WI38 (cell line): ENCODE results near the gene C16orf89.

Experiments used
- H3K4me3 ChIP-seq: 2 replicates; pipeline ENCODE4 v1.5.1; 2011; ENCODE audit warnings: low read depth, mild to moderate bottlenecking, control low read depth, low read length
- CTCF ChIP-seq: IDR thresholded peaks from 2 replicates; pipeline ENCODE4 v1.5.1; 2012; ENCODE audit warnings: low read depth, mild to moderate bottlenecking, control low read depth, low read length

Gene C16orf89

GRCh38 chr16:5010576-5011329 is 55.0 kb downstream of the C16orf89 start:
- no peak for TF ChIP-seq CTCF
- H3K4me3 ChIP-seq = no peak overlapping the region

- no peak for TF ChIP-seq CTCF
- no peak overlapping the region for H3K4me3 ChIP-seq
Measured at GRCh38 chr16:5008311-5008731, 57.4 kb downstream of the C16orf89 start.

- no peak overlapping the region for H3K4me3 ChIP-seq
- TF ChIP-seq CTCF = no peak
Measured at GRCh38 chr16:5007256-5007655, 58.5 kb downstream of the C16orf89 start.

GRCh38 chr16:5006348-5007193 is 59.2 kb downstream of the C16orf89 start:
- H3K4me3 ChIP-seq = no peak overlapping the region
- no peak for TF ChIP-seq CTCF

- no peak for TF ChIP-seq CTCF
- H3K4me3 ChIP-seq = no peak overlapping the region
Measured at GRCh38 chr16:5005916-5006315, 59.8 kb downstream of the C16orf89 start.

GRCh38 chr16:5004311-5004710 is 61.4 kb downstream of the C16orf89 start:
- TF ChIP-seq CTCF = no peak
- no peak overlapping the region for H3K4me3 ChIP-seq

- H3K4me3 ChIP-seq = no peak overlapping the region
- no peak for TF ChIP-seq CTCF
Measured at GRCh38 chr16:5003828-5004227, 61.9 kb downstream of the C16orf89 start.
